Epithelial cell of esophagus (primary cell): Measurements from ENCODE around the gene SENP3.
A peak's percentile ranks its signal among the peaks of the same experiment; 100 is the strongest.

Source experiments
- DNase-seq: peaks from one replicate; pipeline ENCODE4 v3.0.0; 2010; ENCODE audit warnings: low read depth
- H3K4me3 ChIP-seq: 2 replicates; pipeline ENCODE4 v1.5.1; 2011; ENCODE audit warnings: mild to moderate bottlenecking, low read length, control low read depth
- TF ChIP-seq, protein P1 (sequence below): IDR thresholded peaks from 2 replicates; pipeline ENCODE4 v1.5.1; 2011; ENCODE audit warnings: low read depth, mild to moderate bottlenecking, low read length, control low read depth, inconsistent platforms; ENCODE audit not compliant: insufficient read depth; ENCODE audit errors: missing control alignments

The SENP3 gene

DNA sequence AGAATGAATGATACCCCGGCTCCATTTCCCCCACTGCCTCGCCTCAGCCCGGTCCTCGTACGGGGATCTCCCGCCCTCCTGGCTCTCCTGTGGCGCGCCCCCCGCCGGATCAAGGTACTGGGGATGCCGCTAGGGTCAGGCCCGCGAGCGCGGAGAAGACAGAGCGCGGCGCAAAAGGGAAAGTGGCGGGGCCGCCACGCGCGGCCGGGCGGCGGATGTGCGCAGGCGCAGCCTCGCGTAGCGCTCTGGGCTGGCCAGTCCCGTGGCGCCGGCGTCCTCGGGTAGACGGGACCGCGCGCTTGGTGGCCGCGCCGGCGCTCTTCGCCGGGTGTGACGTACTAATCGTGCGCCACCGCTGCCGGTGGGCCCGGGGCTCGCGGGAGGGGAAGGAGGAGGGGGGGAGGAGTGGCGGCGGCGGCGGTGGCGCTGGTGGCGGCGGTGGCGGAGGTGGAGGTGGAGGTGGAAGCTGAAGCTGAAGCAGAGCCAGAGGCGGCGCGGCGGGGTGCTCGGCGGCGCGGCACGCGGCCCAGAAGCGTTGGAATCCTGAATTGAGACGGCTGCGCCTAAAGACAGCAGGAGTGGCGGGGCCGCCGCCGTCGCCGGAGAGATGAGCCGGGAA is at the start of gene SENP3:
SENP3 (plus strand) TSS at position 331 of the 619 bp plus-strand sequence. CDS start 1,158 bp downstream, outside the sequence.
- TF ChIP-seq, protein P1, sequence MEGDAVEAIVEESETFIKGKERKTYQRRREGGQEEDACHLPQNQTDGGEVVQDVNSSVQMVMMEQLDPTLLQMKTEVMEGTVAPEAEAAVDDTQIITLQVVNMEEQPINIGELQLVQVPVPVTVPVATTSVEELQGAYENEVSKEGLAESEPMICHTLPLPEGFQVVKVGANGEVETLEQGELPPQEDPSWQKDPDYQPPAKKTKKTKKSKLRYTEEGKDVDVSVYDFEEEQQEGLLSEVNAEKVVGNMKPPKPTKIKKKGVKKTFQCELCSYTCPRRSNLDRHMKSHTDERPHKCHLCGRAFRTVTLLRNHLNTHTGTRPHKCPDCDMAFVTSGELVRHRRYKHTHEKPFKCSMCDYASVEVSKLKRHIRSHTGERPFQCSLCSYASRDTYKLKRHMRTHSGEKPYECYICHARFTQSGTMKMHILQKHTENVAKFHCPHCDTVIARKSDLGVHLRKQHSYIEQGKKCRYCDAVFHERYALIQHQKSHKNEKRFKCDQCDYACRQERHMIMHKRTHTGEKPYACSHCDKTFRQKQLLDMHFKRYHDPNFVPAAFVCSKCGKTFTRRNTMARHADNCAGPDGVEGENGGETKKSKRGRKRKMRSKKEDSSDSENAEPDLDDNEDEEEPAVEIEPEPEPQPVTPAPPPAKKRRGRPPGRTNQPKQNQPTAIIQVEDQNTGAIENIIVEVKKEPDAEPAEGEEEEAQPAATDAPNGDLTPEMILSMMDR: no peak
- DNase-seq: peak; percentile 93
- peak within 1 kb of the TSS; percentile 79 for H3K4me3 ChIP-seq

DNA sequence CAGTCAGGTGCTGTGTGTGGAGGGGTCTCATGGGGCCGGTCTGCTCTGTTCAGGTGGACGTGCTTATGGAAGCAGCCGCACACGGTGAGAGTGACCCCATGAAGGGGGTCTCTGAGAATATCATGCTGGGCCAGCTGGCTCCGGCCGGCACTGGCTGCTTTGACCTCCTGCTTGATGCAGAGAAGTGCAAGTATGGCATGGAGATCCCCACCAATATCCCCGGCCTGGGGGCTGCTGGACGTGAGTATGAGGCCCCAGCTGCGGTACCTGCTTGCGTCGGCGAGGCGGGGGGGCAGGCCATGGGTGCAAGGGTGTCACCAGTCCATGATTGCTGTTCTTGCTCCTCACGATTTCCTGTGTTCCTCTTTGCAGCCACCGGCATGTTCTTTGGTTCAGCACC is 49.6 kb upstream of the SENP3 start:
- no peak for DNase-seq
- H3K4me3 ChIP-seq: no peak overlapping the region
- TF ChIP-seq, protein P1: no peak

DNA sequence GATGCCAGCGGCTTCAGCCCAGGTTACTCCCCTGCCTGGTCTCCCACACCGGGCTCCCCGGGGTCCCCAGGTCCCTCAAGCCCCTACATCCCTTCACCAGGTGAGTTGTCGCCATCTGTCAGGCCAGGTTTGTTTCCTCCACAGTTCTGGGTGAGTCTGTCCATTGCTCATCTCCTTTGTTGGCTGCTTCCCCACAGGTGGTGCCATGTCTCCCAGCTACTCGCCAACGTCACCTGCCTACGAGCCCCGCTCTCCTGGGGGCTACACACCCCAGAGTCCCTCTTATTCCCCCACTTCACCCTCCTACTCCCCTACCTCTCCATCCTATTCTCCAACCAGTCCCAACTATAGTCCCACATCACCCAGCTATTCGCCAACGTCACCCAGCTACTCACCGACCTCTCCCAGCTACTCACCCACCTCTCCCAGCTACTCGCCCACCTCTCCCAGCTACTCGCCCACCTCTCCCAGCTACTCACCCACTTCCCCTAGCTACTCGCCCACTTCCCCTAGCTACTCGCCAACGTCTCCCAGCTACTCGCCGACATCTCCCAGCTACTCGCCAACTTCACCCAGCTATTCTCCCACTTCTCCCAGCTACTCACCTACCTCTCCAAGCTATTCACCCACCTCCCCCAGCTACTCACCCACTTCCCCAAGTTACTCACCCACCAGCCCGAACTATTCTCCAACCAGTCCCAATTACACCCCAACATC is 48.7 kb upstream of the SENP3 start:
- DNase-seq: no peak
- no peak overlapping the region for H3K4me3 ChIP-seq
- TF ChIP-seq, protein P1: no peak

DNA sequence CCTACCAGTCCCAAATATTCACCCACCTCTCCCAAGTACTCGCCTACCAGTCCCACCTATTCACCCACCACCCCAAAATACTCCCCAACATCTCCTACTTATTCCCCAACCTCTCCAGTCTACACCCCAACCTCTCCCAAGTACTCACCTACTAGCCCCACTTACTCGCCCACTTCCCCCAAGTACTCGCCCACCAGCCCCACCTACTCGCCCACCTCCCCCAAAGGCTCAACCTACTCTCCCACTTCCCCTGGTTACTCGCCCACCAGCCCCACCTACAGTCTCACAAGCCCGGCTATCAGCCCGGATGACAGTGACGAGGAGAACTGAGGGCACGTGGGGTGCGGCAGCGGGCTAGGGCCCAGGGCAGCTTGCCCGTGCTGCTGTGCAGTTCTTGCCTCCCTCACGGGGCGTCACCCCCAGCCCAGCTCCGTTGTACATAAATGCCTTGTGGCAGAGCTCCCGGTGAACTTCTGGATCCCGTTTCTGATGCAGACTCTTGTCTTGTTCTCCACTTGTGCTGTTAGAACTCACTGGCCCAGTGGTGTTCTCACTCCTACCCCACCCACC is 47.8 kb upstream of the SENP3 start:
- TF ChIP-seq, protein P1: no peak
- DNase-seq: no peak
- no peak overlapping the region for H3K4me3 ChIP-seq

DNA sequence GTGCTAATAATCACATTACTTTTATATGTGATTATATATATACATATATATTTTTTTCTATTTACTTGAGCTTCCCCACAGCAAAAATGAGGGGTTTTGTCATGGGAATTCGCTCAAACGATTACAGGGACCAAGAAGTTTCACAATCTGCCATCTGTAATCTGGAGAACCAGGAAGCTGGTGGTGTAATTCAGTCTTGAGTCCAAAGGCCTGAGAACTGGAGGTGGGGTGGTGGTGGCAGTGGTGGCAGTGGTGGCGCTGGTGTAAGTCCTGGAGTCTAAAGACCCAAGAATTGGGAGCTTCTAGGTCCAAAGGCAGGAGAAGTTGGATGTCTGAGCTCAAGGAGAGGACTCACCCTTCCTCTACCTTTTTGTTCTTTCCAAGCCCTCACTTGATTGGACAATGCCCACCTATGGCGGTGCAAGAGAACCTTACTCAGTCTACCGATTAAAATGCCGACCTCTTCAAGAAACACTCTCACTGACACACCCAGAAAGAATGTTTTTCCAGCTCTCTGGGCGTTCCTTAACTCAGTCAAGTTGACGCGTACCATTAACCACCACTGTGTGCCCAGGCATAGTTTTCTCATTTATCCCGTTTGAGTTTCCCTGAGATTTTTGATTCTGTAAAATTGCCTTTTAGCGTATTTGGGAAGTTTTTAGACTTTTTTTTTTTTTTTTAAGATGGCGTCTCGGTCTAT is 45.7 kb upstream of the SENP3 start:
- H3K4me3 ChIP-seq: no peak overlapping the region
- no peak for DNase-seq
- TF ChIP-seq, protein P1: no peak

DNA sequence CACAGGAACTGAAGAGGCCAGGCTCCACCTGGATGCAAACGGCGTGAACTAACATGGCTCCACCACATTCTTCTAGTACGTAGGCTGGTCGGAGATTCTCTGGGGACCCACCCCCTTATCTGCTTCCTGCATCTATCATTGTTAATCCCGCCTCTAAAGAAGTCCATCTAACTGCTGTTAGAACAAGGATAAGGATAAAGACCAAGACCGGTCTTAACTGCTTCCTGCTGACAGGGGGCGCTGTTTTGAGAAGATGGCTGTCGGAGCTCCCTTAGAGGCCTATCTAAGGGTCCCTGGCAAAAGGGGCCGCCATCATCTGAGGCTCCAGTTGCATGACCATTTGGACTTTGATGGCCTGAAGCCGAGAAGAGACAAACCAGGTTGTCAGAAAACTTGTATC is 38.7 kb upstream of the SENP3 start:
- TF ChIP-seq, protein P1: peak; percentile 24
- H3K4me3 ChIP-seq: no peak overlapping the region
- DNase-seq: no peak
